Measurements from ENCODE around the gene OCLN. TPM values are rescaled to one million over a fixed set of nuclear protein-coding genes. Genes with fewer than 3 reads are reported as not detected.
A peak's percentile ranks its signal among the peaks of the same experiment; 100 is the strongest.
"Not testable (repeated sequence)": the region's sequence is repeated elsewhere in the genome, so short reads cannot be mapped to it uniquely, and the experiment has no call there.

Gene OCLN
- total RNA-seq, 1 experiment from 2014 or later = 56.7 TPM

- BruUV-seq (replicated peaks); H4K20me1 ChIP-seq (ENCODE audit: insufficient read depth); POLR2A ChIA-PET; H3K79me2 ChIP-seq (ENCODE audit: insufficient read depth, low read length); CTCF ChIA-PET; H2AFZ ChIP-seq (ENCODE audit: low read depth, low read length, poor library complexity, severe bottlenecking); H3K9me2 ChIP-seq (ENCODE audit: insufficient read depth); H3K4me1 ChIP-seq (ENCODE audit: control insufficient read depth in 1 of 2, insufficient read depth in 2 of 2, low read length in 2 of 2); DNase-seq (ENCODE audit: low read depth, low spot score); intact Hi-C loops (cut with micrococcal nuclease); H3K27me3 ChIP-seq (ENCODE audit: insufficient read depth, low read length); H3K36me3 ChIP-seq (ENCODE audit: control insufficient read depth in 1 of 2, insufficient read depth in 2 of 2, low read length in 2 of 2); RAD21 ChIA-PET (ENCODE audit: low non-redundant PET in 1 of 2, low total read pairs in 2 of 2, uncharacterized antibody in 2 of 2, unreplicated experiment in 2 of 2); H3K9me3 ChIP-seq (ENCODE audit: control insufficient read depth in 1 of 2, insufficient read depth in 1 of 2, low read depth in 1 of 2, low read length in 2 of 2): not testable (repeated sequence)
- peak; percentile 39 for ATAC-seq
- peak overlapping the region; percentile 47 to 57 for H3K4me3 ChIP-seq (replicated peaks in 1 of 2; ENCODE audit: low read depth in 1 of 2, low read length in 2 of 2)
- H3K27ac ChIP-seq (ENCODE audit: low read depth, low read length) = peak overlapping the region; percentile 40; the same call in 1 of the 2 replicates
- peak overlapping the region; percentile 70 for H3K4me2 ChIP-seq (ENCODE audit: low read length)
- H3K9ac ChIP-seq (ENCODE audit: low read length) = peak overlapping the region; percentile 51
Measured at GRCh38 chr5:69560587-69561431, 68.2 kb downstream of the OCLN start.

- H3K9me3 ChIP-seq (ENCODE audit: control insufficient read depth in 1 of 2, insufficient read depth in 1 of 2, low read depth in 1 of 2, low read length in 2 of 2); BruUV-seq (replicated peaks); POLR2A ChIA-PET; DNase-seq (ENCODE audit: low read depth, low spot score); H3K4me1 ChIP-seq (ENCODE audit: control insufficient read depth in 1 of 2, insufficient read depth in 2 of 2, low read length in 2 of 2); intact Hi-C loops (cut with micrococcal nuclease); H2AFZ ChIP-seq (ENCODE audit: low read depth, low read length, poor library complexity, severe bottlenecking); RAD21 ChIA-PET (ENCODE audit: low non-redundant PET in 1 of 2, low total read pairs in 2 of 2, uncharacterized antibody in 2 of 2, unreplicated experiment in 2 of 2); H3K79me2 ChIP-seq (ENCODE audit: insufficient read depth, low read length); H4K20me1 ChIP-seq (ENCODE audit: insufficient read depth); H3K27me3 ChIP-seq (ENCODE audit: insufficient read depth, low read length); ATAC-seq; H3K4me3 ChIP-seq (replicated peaks in 1 of 2; ENCODE audit: low read depth in 1 of 2, low read length in 2 of 2); H3K9me2 ChIP-seq (ENCODE audit: insufficient read depth); H3K36me3 ChIP-seq (ENCODE audit: control insufficient read depth in 1 of 2, insufficient read depth in 2 of 2, low read length in 2 of 2); H3K27ac ChIP-seq (ENCODE audit: low read depth, low read length); H3K4me2 ChIP-seq (ENCODE audit: low read length); H3K9ac ChIP-seq (ENCODE audit: low read length); CTCF ChIA-PET: not testable (repeated sequence)
Measured at GRCh38 chr5:69566172-69566571, 73.6 kb downstream of the OCLN start.

GRCh38 chr5:69568072-69568471, 75.5 kb downstream of the OCLN start:
- H3K4me3 ChIP-seq (replicated peaks in 1 of 2; ENCODE audit: low read depth in 1 of 2, low read length in 2 of 2); BruUV-seq (replicated peaks); H3K79me2 ChIP-seq (ENCODE audit: insufficient read depth, low read length); H4K20me1 ChIP-seq (ENCODE audit: insufficient read depth); POLR2A ChIA-PET; H3K9me3 ChIP-seq (ENCODE audit: control insufficient read depth in 1 of 2, insufficient read depth in 1 of 2, low read depth in 1 of 2, low read length in 2 of 2); H3K36me3 ChIP-seq (ENCODE audit: control insufficient read depth in 1 of 2, insufficient read depth in 2 of 2, low read length in 2 of 2); H3K4me1 ChIP-seq (ENCODE audit: control insufficient read depth in 1 of 2, insufficient read depth in 2 of 2, low read length in 2 of 2); RAD21 ChIA-PET (ENCODE audit: low non-redundant PET in 1 of 2, low total read pairs in 2 of 2, uncharacterized antibody in 2 of 2, unreplicated experiment in 2 of 2); H3K27me3 ChIP-seq (ENCODE audit: insufficient read depth, low read length); H3K9ac ChIP-seq (ENCODE audit: low read length); H3K4me2 ChIP-seq (ENCODE audit: low read length); H3K27ac ChIP-seq (ENCODE audit: low read depth, low read length); DNase-seq (ENCODE audit: low read depth, low spot score); CTCF ChIA-PET; H3K9me2 ChIP-seq (ENCODE audit: insufficient read depth); ATAC-seq; H2AFZ ChIP-seq (ENCODE audit: low read depth, low read length, poor library complexity, severe bottlenecking); intact Hi-C loops (cut with micrococcal nuclease): not testable (repeated sequence)

- H4K20me1 ChIP-seq (ENCODE audit: insufficient read depth); H3K9ac ChIP-seq (ENCODE audit: low read length); DNase-seq (ENCODE audit: low read depth, low spot score); H2AFZ ChIP-seq (ENCODE audit: low read depth, low read length, poor library complexity, severe bottlenecking); H3K9me3 ChIP-seq (ENCODE audit: control insufficient read depth in 1 of 2, insufficient read depth in 1 of 2, low read depth in 1 of 2, low read length in 2 of 2); POLR2A ChIA-PET; ATAC-seq; H3K4me1 ChIP-seq (ENCODE audit: control insufficient read depth in 1 of 2, insufficient read depth in 2 of 2, low read length in 2 of 2); H3K27ac ChIP-seq (ENCODE audit: low read depth, low read length); intact Hi-C loops (cut with micrococcal nuclease); H3K9me2 ChIP-seq (ENCODE audit: insufficient read depth); H3K4me3 ChIP-seq (replicated peaks in 1 of 2; ENCODE audit: low read depth in 1 of 2, low read length in 2 of 2); H3K4me2 ChIP-seq (ENCODE audit: low read length); H3K79me2 ChIP-seq (ENCODE audit: insufficient read depth, low read length); H3K36me3 ChIP-seq (ENCODE audit: control insufficient read depth in 1 of 2, insufficient read depth in 2 of 2, low read length in 2 of 2); BruUV-seq (replicated peaks); H3K27me3 ChIP-seq (ENCODE audit: insufficient read depth, low read length); RAD21 ChIA-PET (ENCODE audit: low non-redundant PET in 1 of 2, low total read pairs in 2 of 2, uncharacterized antibody in 2 of 2, unreplicated experiment in 2 of 2); CTCF ChIA-PET: not testable (repeated sequence)
Measured at GRCh38 chr5:69583356-69583755, 90.8 kb downstream of the OCLN start.
